ENCODE data around the gene VAMP5.
"Not testable (repeated sequence)": the region's sequence is repeated elsewhere in the genome, so short reads cannot be mapped to it uniquely, and the experiment has no call there.

The VAMP5 gene

DNA sequence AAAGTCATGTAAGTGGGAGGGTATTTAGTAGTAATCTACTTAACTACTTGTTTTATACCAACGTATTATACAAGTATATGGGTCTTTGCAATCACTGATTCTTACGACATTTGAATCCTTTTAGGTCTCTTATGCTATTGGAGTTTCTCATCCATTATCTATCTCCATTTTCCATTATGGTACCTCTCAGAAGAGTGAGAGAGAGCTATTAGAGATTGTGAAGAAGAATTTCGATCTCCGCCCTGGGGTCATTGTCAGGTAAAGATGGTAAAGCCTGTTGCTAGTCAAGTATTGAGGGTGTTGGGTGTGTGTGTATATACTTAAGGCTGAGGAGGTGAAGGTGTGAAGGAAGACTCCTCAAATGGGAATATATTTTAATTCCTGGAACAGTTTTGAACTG is 41.5 kb upstream of the VAMP5 start:
- H3K79me2 ChIP-seq (ENCODE audit: control insufficient read depth, low read length): peaks cover 52% of the 10 kb centered on the region
- H3K4me3 ChIP-seq (ENCODE audit: low read length): no peak overlapping the region
- TF ChIP-seq EZH2phosphoT487 (IDR thresholded peaks at IDR 0.05; ENCODE audit: borderline replicate concordance, low read length) (no peak), CTCF (IDR thresholded peaks at IDR 0.05; ENCODE audit: low read depth, low read length, poor library complexity, severe bottlenecking) (no peak)
- H3K4me2 ChIP-seq (ENCODE audit: low read length): no peak overlapping the region
- no peak overlapping the region for H3K27ac ChIP-seq (ENCODE audit: low read depth, low read length)
- H3K27me3 ChIP-seq (ENCODE audit: control insufficient read depth, low read length): no peaks in the 10 kb centered on the region
- H4K20me1 ChIP-seq (ENCODE audit: control insufficient read depth, insufficient read depth, low read depth, low read length): peaks cover 34% of the 10 kb centered on the region
- peaks cover 77% of the 10 kb centered on the region for H3F3A ChIP-seq (ENCODE audit: control insufficient read depth, insufficient read depth)
- H3K9me2 ChIP-seq (replicated peaks; ENCODE audit: control insufficient read depth, low read length): no peaks in the 10 kb centered on the region
- peaks cover 93% of the 10 kb centered on the region for H3K36me3 ChIP-seq (ENCODE audit: control insufficient read depth, low read length)
- peaks cover 22% of the 10 kb centered on the region for H3K4me1 ChIP-seq (ENCODE audit: control insufficient read depth, low read length)
- no peaks in the 10 kb centered on the region for H3K9me3 ChIP-seq (ENCODE audit: control insufficient read depth, insufficient read depth, low read length)

DNA sequence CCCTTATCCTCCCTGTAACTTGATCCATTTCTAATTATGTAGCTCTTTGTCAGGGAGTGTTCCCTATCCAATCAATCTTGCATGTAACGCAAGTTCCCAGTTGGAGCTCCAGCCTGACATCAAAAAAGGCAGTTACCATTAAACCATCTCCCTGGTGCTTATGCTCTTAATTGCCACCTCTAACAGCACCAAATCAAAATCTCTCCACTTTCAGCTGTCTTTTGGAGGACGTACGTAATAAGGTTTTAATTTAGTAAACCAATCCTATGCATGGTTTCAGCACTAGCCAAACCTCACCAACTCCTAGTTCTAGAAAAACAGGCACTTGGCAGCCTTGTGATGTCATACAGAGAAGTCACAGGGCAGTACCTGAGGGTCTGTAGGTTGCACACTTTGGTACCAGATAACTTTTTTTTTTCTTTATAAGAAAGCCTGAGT is 40.0 kb upstream of the VAMP5 start:
- H3K4me2 ChIP-seq (ENCODE audit: low read length); H3K27ac ChIP-seq (ENCODE audit: low read depth, low read length): not testable (repeated sequence)

GRCh38 chr2:85544915-85545779 is 39.1 kb upstream of the VAMP5 start:
- H3K27ac ChIP-seq (ENCODE audit: low read depth, low read length); H3K9me3 ChIP-seq (ENCODE audit: control insufficient read depth, insufficient read depth, low read length); H3K4me2 ChIP-seq (ENCODE audit: low read length); H3K4me3 ChIP-seq (ENCODE audit: low read length); H3K27me3 ChIP-seq (ENCODE audit: control insufficient read depth, low read length); H3K9me2 ChIP-seq (replicated peaks; ENCODE audit: control insufficient read depth, low read length): not testable (repeated sequence)
- Histone ChIP-seq H3K36me3 (ENCODE audit: control insufficient read depth, low read length) (peaks cover 83% of the 10 kb centered on the region), H3K4me1 (ENCODE audit: control insufficient read depth, low read length) (peaks cover 21% of the 10 kb centered on the region), H4K20me1 (ENCODE audit: control insufficient read depth, insufficient read depth, low read depth, low read length) (peaks cover 28% of the 10 kb centered on the region), H3F3A (ENCODE audit: control insufficient read depth, insufficient read depth) (peaks cover 82% of the 10 kb centered on the region), H3K79me2 (ENCODE audit: control insufficient read depth, low read length) (peaks cover 28% of the 10 kb centered on the region)

More for the DNA sequence above, 40.0 kb upstream of the VAMP5 start:
- Histone ChIP-seq H3K4me1 (ENCODE audit: control insufficient read depth, low read length) (peaks cover 22% of the 10 kb centered on the region), H3K36me3 (ENCODE audit: control insufficient read depth, low read length) (peaks cover 87% of the 10 kb centered on the region), H3K79me2 (ENCODE audit: control insufficient read depth, low read length) (peaks cover 37% of the 10 kb centered on the region), H3F3A (ENCODE audit: control insufficient read depth, insufficient read depth) (peaks cover 87% of the 10 kb centered on the region), H4K20me1 (ENCODE audit: control insufficient read depth, insufficient read depth, low read depth, low read length) (peaks cover 34% of the 10 kb centered on the region)
- not testable (repeated sequence) for H3K9me2 ChIP-seq (replicated peaks; ENCODE audit: control insufficient read depth, low read length); H3K9me3 ChIP-seq (ENCODE audit: control insufficient read depth, insufficient read depth, low read length); H3K27me3 ChIP-seq (ENCODE audit: control insufficient read depth, low read length); H3K4me3 ChIP-seq (ENCODE audit: low read length)

GRCh38 chr2:85545780-85546240 is 38.4 kb upstream of the VAMP5 start:
- H3F3A ChIP-seq (ENCODE audit: control insufficient read depth, insufficient read depth): peaks cover 75% of the 10 kb centered on the region
- no peak overlapping the region for H3K4me2 ChIP-seq (ENCODE audit: low read length)
- no peak overlapping the region for H3K27ac ChIP-seq (ENCODE audit: low read depth, low read length)
- H4K20me1 ChIP-seq (ENCODE audit: control insufficient read depth, insufficient read depth, low read depth, low read length): peaks cover 22% of the 10 kb centered on the region
- TF ChIP-seq EZH2phosphoT487 (IDR thresholded peaks at IDR 0.05; ENCODE audit: borderline replicate concordance, low read length) (no peak), CTCF (IDR thresholded peaks at IDR 0.05; ENCODE audit: low read depth, low read length, poor library complexity, severe bottlenecking) (no peak)
- H3K27me3 ChIP-seq (ENCODE audit: control insufficient read depth, low read length): no peaks in the 10 kb centered on the region
- H3K4me3 ChIP-seq (ENCODE audit: low read length): no peak overlapping the region
- H3K36me3 ChIP-seq (ENCODE audit: control insufficient read depth, low read length): peaks cover 83% of the 10 kb centered on the region
- H3K79me2 ChIP-seq (ENCODE audit: control insufficient read depth, low read length): peaks cover 22% of the 10 kb centered on the region
- peaks cover 14% of the 10 kb centered on the region for H3K4me1 ChIP-seq (ENCODE audit: control insufficient read depth, low read length)
- H3K9me2 ChIP-seq (replicated peaks; ENCODE audit: control insufficient read depth, low read length): no peaks in the 10 kb centered on the region
- H3K9me3 ChIP-seq (ENCODE audit: control insufficient read depth, insufficient read depth, low read length): no peaks in the 10 kb centered on the region

Data from DOHH2 (cell line).